GM18507 (cell line): ENCODE results near the gene OTOP2.

Source experiments
- DNase-seq: peaks from one replicate; pipeline ENCODE4 v3.0.0; 2011; ENCODE audit warnings: low read depth; ENCODE audit not compliant: insufficient read length; ENCODE audit errors: extremely low spot score
- FAIRE-seq: peaks from 2 replicates; lab custom pipeline; 2011; peaks lifted over from hg19 to GRCh38; lab: Jason Lieb, UNC

The OTOP2 gene

DNA sequence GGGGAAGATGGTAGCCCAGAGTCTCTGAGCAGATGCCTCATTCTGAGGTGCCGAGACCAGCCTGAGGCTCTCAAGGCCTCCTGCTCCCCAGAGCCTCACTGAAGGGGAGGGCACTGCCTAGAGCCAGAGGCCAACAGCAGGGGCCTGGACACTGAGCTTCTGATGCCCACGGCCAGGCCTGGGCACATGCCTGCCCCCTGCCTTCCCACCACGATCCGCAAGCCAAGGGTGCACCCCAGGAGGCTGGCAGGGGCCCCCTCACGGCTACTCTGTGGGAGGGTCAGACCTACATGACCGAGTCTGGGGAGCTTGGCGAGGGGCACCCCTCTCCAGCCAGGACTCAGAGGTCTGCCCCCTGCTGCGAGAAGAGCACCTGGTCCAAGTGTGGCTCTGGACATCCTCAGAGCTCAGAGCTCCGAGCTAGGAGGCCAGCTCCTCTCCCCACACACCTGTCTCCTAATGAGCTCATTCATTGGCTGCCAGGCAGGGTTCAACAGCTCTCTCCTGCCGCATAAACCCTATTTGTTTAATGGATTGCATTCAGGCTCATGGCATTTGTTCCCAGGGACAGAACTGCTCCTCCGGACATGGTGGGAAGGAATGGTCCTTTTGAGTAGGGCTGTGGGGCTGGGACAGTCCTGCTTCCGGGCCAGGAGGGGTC lies 25.5 kb downstream of the OTOP2 start:
- DNase-seq: no peak
- FAIRE-seq: no peak

DNA sequence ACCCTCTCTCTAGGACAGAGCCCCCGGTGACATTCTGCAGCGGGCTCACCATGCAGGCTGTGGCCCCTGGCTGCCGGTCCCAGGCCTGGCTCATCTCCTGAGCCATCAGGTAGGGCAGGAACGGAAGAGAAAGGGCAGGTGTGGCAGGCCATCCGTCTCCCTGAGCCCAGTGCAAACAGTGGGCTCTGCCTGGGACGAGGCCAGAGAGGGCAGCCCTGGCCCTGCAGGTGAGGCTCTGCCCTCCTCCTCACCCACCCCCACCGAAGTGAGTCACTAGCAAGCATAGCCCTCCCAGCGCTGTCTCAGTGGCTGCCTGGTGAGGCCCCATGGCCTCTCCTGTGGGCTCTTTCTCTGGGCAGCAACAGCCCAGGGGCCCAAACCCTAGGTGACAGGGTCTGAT lies 26.1 kb downstream of the OTOP2 start:
- FAIRE-seq (no peak), DNase-seq (no peak)

DNA sequence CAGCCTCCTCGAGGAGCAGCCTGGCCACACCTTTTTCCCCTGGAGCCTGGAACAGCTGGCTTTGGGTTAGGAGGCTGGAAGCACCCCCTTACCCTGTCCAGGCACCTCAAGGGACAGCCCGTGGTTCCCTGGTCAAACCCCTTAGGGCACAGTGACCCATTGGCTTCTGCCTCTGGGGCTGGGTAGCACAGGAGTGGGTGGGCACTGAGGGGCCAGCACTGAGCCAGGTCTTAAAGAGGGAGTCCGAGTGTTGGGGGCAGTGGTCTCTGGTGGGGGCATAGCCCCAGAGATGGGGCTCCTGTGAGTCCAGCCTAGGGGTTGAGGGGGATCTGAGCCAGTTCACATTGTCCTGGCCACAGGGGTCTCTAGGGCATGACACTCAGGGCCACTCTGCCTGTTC lies 27.0 kb downstream of the OTOP2 start:
- DNase-seq: no peak
- FAIRE-seq: no peak

DNA sequence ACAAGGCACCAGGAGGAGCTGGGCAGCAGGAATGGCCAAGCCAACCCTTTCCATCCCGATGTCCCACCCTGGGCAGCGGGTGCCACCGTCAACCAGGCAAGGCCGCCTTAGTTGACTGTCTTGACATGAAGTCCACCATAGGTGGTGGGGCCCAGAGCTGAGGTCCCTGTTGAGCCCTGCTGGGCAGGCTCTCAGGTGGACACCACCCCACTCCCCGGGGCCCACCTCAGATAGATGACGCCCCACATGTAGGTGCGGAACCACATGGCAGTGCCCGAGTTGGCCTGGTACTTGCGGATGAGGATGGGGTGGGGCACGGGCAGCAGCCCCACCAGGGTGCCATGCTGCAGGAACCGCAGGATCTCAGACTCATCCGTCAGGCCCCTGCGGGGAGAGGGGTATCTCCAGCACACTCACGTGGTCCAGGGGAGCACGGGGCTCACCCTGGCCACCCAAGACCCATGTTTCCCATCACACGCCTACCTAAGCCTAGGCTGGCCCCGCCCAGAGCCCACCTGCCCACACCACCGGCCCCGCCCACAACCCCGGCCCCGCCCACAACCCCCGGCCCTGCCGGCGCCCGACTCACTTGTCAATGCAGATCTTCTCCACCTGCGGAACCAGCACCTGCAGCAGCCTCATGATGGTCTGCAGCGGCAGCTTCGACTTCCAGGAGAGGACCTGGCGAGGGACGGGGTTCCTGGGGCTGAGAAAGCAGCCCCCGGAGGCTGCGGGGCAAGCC lies 27.8 kb downstream of the OTOP2 start:
- DNase-seq: no peak

DNA sequence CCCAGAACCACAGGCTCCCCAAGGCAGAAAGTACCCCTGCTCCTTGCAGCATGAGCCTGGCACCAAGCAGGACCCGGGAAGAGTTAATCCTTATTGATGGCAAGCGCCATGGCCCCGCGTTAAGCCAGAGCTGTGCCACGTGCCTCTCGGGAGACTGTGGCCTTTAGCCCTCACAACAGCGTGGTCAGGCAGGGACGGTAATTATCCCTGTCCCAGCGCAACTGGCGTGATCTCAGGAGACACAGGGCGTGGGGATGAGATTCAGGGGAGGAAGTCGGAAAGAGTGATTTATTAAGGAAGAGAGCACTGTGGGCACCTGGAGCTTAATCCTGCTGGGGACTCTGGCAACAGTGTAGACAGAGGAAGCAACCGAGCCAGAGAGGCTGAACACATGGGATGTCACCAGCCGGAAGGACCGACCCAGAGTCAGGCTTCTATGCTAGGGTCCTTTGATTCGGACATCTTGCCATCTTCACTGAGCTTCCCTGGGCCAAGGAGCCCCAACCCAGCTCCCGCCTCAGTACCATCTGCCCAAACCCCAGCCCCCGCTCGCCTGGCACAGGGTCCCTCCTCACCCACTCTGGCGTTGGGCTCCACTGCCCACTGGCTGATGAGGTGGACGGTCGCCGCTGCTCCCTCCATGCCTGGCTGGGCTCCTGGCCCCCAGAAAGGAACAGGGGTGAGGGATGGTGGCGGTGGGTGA lies 28.5 kb downstream of the OTOP2 start:
- no peak for DNase-seq
- FAIRE-seq: no peak

More for the DNA sequence above, 27.8 kb downstream of the OTOP2 start:
- no peak for FAIRE-seq

GRCh38 chr17:74953134-74953687 lies 29.1 kb downstream of the OTOP2 start:
- DNase-seq: no peak
- no peak for FAIRE-seq

- DNase-seq (no peak), FAIRE-seq (no peak)
These were observed 30.0 kb downstream of the OTOP2 start for GRCh38 chr17:74954115-74954514.

- DNase-seq (no peak), FAIRE-seq (no peak)
These were observed 30.8 kb downstream of the OTOP2 start for GRCh38 chr17:74954665-74955421.

GRCh38 chr17:74956093-74956492 lies 32.0 kb downstream of the OTOP2 start:
- DNase-seq (no peak), FAIRE-seq (no peak)

DNA sequence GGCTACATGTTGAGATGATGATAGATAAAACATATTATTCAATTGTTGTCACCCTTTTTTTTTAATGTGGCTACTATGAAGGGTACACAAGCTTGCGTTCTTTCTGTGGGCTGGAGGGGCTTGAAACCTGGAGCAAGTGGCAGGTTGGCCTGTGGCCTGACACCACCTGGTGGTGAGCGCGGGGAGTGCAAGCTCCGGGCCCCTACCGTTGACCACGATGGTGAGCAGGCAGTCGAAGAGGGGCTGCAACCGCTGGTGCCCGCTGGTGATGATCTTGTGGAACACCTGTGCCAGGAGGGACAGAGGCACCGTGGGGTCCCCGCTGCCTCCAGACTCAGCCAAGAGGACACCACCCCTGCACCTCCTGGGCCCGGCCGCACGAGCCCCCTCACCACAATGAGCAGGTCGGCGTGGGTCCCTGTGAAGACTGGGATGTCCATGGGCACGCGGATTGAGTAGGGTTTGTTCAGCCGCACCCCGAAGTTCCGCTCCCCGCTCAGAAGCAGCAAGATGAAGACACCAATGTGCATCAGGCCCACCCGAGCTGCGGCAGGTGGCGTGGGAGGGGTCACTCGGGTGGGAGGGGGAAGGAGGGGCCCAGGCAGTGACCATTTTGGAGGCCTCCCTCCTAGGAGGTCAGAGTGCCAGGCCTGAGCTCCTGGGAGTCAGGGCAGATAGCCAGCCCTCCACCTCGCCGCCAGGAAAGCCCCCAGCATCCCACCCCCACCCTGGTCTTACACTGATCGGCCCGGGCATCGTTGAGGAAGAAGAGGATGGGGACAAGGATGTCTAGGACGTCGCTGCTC lies 34.1 kb downstream of the OTOP2 start:
- peak; percentile 86 for FAIRE-seq
- peak; percentile 62 for DNase-seq

DNA sequence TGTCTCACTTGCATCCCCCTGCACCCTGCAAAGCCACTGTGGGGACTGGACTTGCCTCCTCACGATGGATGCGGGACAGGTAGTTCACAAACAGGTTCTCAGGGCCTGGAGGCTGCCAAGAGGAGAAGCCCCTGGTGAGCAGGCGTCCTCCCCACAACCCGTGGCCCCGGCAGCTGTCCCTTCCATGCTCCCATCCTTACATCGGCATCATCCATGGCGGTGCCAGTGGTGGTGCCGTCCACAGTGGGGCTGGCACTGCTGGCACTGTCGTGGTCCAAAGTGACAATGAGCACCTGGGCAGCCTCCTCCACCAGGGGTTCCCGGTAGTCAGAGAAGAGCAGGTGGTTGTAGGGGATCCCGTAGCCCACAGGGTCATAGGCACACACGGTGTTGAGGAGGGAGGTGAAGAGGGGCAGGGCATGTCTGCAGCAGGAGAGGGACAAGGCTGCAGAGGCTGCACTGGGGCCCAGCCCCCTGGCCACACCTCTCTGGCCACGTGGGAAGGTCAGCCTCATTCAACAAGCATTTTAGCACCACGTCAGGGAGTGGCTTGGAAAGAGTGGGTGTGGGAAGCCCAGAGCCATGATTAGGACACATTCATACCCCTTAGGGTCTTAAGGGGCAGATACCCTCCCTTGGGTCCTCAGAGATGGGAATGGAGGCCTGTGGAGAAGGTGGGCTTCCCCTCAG lies 35.9 kb downstream of the OTOP2 start:
- no peak for FAIRE-seq

DNA sequence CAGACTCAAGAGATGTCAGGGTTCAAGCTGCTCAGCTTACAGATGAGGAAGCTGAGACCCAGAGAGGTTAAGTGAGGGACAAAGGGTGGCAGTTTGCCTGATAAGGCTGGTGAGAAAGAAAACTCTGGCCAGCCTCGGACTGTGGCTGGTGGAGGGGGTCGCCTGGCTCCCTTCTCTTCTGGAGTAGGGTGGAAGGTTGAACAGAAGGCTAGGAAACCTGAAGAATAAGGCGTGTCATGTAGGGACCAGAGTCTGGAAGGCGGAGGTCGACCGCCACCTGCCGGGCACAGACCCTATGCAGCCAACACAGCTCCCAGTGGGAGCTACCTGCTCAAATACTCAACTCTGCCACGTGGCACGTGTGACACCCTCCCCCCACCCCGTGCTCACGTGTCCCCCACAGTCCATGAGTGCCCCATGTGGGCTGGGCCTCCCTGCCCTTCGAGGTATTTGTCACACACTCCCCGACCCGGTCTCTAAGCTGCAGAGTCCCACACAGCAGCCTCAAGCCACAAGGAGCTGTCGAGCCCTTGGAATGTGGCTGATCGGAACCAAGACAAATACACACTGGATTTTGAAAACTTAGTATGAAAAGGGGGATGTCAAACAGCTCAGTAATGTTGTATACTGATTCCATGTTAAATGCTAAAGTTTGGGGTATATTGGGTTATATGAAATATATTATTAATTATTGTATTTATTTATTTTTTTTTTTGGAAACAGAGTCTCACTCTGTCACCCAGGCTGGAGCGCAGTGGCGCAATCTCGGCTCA lies 36.7 kb downstream of the OTOP2 start:
- DNase-seq: peak; percentile 33
- peak; percentile 69 for FAIRE-seq

More for the DNA sequence above, 35.9 kb downstream of the OTOP2 start:
- no peak for DNase-seq

- FAIRE-seq (peak; percentile 92), DNase-seq (peak; percentile 75)
These were observed 37.7 kb downstream of the OTOP2 start for GRCh38 chr17:74961657-74962350.

DNA sequence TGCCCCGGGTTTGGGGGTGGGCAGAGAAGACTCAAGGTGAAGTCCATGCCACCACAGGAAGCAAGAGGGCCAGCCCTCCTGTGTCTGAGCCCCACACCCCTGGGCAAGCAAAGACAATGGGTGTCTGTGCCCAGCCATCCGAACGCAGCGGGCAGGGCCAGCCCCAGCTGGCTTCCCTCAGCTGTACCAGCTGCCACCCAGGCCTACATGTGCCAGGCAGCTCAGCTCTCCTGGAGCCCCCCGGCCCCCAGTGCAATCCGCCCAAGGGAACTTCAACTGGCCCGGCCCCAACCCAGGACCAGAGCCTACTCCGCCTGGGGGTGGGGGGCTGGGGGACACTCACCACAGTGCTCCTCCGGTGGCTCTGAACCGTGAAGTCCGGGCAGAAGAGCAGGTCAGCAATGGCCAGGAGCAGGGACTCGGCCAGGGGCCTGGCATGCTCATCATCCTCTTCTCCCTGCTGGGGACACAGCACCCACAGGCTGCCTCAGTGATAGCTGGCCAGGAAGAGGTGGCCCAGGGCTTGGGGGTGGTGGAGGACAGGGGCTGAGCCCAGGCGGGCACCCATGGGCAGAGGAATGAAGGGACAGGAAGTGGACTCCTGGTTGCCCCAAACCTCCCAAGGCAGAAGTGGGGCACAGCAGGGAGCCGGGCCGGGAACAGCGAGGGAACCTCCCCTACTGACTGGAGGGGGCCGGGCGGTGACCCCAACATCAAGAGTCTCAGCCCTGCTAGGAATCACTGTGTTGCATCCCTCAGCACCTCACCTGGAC lies 38.7 kb downstream of the OTOP2 start:
- DNase-seq: no peak

DNA sequence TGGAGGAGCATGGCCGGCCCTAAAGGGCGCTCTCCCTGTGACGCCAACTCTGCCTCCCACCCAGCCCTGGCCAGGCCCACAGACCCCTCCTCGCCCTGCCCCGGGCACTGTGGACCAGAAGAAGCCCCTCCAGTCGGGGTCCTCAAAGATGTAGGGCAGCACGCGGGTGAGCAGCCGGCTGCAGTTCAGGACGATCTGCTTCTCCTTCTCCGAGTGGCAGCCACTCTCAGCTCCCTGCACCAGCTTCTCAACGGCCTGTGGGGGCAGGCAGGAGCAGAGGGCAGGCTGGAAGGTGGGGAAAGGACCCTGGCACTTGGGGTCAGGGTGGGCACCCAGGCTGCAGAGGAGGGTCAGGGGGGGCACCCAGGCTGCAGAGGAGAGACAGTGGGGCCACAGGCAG lies 39.6 kb downstream of the OTOP2 start:
- no peak for DNase-seq
- FAIRE-seq: no peak

More for the DNA sequence above, 38.7 kb downstream of the OTOP2 start:
- no peak for FAIRE-seq

DNA sequence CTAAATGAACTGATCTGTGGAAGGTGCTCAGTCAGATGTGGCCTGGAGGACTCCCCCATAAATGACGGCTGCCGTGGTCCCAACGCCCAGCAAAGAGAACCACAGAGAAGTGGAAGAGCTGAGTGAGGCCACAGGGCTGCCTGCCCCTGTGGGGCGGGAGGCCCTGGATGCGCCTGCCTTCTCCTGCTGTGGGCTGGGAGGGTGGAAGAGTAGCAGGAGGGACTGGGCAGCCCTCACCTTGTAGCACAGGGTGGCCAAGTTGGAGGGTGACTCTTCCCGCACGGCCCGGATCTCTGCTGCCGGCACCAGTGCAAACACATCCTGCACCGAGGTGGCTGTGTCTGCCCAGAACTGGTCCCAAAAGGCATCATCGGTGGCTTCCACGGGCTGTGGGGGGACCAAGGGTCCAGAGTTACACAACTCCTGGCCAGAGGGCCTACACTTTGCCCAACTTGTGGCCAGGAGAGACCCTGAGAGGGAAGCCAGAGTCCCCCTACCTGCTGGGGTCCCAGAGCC lies 40.2 kb downstream of the OTOP2 start:
- FAIRE-seq: no peak
- DNase-seq: no peak
